Tibial artery (tissue), 4 donors: ENCODE measurements around the gene CABS1.

Experiments used
- DNase-seq, 2 donors: peaks; one replicate each; pipeline ENCODE4 v3.0.0-alpha.2; 2019
- H3K27ac ChIP-seq, 2 donors: fragments of 200-600 bp; sonication (generic) in 1 of 2; 1 replicate in 1 of 2; 2 replicates in 1 of 2; pipeline ENCODE4 v1.5.1; 2018 to 2019; ENCODE audit warnings: mild to moderate bottlenecking in 1 of 2
- H3K27me3 ChIP-seq, 2 donors: fragments of 200-600 bp; sonication (generic) in 1 of 2; one replicate each; pipeline versions ENCODE4 v1.5.1 to v1.6.0; 2016 to 2019
- H3K36me3 ChIP-seq, 3 donors: fragments of 200-600 bp; sonication (generic) in 2 of 3; one replicate each; pipeline ENCODE4 v1.5.1; 2016 to 2019; ENCODE audit warnings: mild to moderate bottlenecking in 2 of 3
- H3K4me1 ChIP-seq, 4 donors: fragments of 200-600 bp; sonication (generic) in 2 of 4; 1 replicate in 3 of 4; 2 replicates in 1 of 4; pipeline ENCODE4 v1.5.1; 2016 to 2019
- H3K4me3 ChIP-seq, 2 donors: fragments of 200-600 bp; sonication (generic) in 1 of 2; 1 replicate in 1 of 2; 2 replicates in 1 of 2; pipeline ENCODE4 v1.5.1; 2018 to 2019; ENCODE audit warnings: mild to moderate bottlenecking in 2 of 2
- H3K9me3 ChIP-seq, 3 donors: fragments of 200-600 bp; sonication (generic) in 1 of 3; one replicate each; pipeline ENCODE4 v1.5.1; 2016 to 2019
- CTCF ChIP-seq, 2 experiments: fragments of 200-600 bp in 1 of 2; fragments of 450-650 bp in 1 of 2; IDR thresholded peaks; one replicate each; pipeline ENCODE4 v1.5.1; 2017 to 2019; ENCODE audit warnings: antibody characterized with exemption in 2 of 2, mild to moderate bottlenecking in 1 of 2, moderate library complexity in 1 of 2
- intact Hi-C: fragments of 100-400 bp; cut with DNase I; formaldehyde crosslinking; loops from one replicate; pipeline ENCODE4 v1.15.0; 2023; ENCODE audit warnings: low total_unique reads

Gene CABS1

DNA sequence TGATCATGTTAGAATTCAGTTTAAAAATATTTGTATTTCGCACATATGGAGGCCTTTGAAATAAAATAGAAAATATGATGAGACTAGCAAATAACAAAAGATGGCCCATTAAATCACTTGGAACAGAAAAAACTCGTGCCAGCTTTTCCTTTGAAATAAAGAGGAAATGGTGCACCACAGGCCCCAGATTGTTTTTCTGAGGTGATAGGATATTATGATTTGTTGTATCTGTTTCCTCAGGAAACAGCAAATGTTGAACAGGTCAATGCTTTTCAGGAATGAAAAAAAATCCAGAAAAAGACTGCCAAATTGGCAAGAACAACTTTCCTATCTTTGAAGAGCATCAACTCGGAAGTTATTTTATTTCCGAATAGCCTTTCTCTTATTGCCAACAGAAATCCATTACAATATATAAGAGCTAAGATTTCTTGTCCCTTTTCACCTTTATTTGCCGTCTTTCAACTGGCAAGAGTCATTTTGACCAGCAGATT lies 48.0 kb downstream of the CABS1 start, which contains the start of gene SMR3B:
Gene SMR3B (plus strand): TSS at position 441 of the 491 bp plus-strand sequence. CDS start 1,380 bp downstream, outside the sequence.
- TF ChIP-seq CTCF (IDR thresholded peaks at IDR 0.05) = no peak
- intact Hi-C loops = no loop called here
- H3K4me1 ChIP-seq = no peaks in the 10 kb centered on the region
- no peak within 1 kb of the TSS for H3K27ac ChIP-seq
- H3K36me3 ChIP-seq = no peaks in the 10 kb centered on the region
- no peaks in the 10 kb centered on the region for H3K27me3 ChIP-seq
- no peak within 1 kb of the TSS for H3K4me3 ChIP-seq
- no peak for DNase-seq
- H3K9me3 ChIP-seq = no peaks in the 10 kb centered on the region
